Measurements from ENCODE around the gene SLC12A8. TPM values are rescaled to one million over a fixed set of nuclear protein-coding genes. Genes with fewer than 3 reads are reported as not detected.

Gene SLC12A8
- total and polyA plus RNA-seq, 10 of the 15 experiments (the other 5 are each of a cell fraction or from before 2014, with no cell fraction given): 2.5 to 71.6 (median 50.1) TPM

GRCh38 chr3:125119752-125120378 lies 92.7 kb downstream of the SLC12A8 start (continued):
- no peak for TF ChIP-seq ZSCAN29 (IDR thresholded peaks at IDR 0.05)
- TF ChIP-seq NFYA (IDR thresholded peaks at IDR 0.05; ENCODE audit: borderline replicate concordance, low read depth, low read length): no peak
- peak; percentile 54; the same call in 1 of the 2 replicates for TF ChIP-seq FOXM1 (IDR thresholded peaks at IDR 0.05; ENCODE audit: low read depth, low read length)
- no peak for TF ChIP-seq CHD1 (IDR thresholded peaks at IDR 0.05; ENCODE audit: low read depth, low read length)
- TF ChIP-seq, protein P1, sequence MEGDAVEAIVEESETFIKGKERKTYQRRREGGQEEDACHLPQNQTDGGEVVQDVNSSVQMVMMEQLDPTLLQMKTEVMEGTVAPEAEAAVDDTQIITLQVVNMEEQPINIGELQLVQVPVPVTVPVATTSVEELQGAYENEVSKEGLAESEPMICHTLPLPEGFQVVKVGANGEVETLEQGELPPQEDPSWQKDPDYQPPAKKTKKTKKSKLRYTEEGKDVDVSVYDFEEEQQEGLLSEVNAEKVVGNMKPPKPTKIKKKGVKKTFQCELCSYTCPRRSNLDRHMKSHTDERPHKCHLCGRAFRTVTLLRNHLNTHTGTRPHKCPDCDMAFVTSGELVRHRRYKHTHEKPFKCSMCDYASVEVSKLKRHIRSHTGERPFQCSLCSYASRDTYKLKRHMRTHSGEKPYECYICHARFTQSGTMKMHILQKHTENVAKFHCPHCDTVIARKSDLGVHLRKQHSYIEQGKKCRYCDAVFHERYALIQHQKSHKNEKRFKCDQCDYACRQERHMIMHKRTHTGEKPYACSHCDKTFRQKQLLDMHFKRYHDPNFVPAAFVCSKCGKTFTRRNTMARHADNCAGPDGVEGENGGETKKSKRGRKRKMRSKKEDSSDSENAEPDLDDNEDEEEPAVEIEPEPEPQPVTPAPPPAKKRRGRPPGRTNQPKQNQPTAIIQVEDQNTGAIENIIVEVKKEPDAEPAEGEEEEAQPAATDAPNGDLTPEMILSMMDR (IDR thresholded peaks at IDR 0.05 in 2 of 3, conservative IDR thresholded peaks at IDR 0.05 in 1 of 3; ENCODE audit: control insufficient read depth in 2 of 3, extremely low read depth in 1 of 3, insufficient read depth in 1 of 3, low read depth in 3 of 3, low read length in 3 of 3): no peak
- TF ChIP-seq GABPA (IDR thresholded peaks at IDR 0.05; ENCODE audit: low read depth): no peak
- TF ChIP-seq, protein P2, sequence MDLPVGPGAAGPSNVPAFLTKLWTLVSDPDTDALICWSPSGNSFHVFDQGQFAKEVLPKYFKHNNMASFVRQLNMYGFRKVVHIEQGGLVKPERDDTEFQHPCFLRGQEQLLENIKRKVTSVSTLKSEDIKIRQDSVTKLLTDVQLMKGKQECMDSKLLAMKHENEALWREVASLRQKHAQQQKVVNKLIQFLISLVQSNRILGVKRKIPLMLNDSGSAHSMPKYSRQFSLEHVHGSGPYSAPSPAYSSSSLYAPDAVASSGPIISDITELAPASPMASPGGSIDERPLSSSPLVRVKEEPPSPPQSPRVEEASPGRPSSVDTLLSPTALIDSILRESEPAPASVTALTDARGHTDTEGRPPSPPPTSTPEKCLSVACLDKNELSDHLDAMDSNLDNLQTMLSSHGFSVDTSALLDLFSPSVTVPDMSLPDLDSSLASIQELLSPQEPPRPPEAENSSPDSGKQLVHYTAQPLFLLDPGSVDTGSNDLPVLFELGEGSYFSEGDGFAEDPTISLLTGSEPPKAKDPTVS (IDR thresholded peaks at IDR 0.05; ENCODE audit: low read depth, low read length): no peak
- TF ChIP-seq CREB1 (IDR thresholded peaks at IDR 0.05; ENCODE audit: low read depth): no peak
- TF ChIP-seq, protein P3, sequence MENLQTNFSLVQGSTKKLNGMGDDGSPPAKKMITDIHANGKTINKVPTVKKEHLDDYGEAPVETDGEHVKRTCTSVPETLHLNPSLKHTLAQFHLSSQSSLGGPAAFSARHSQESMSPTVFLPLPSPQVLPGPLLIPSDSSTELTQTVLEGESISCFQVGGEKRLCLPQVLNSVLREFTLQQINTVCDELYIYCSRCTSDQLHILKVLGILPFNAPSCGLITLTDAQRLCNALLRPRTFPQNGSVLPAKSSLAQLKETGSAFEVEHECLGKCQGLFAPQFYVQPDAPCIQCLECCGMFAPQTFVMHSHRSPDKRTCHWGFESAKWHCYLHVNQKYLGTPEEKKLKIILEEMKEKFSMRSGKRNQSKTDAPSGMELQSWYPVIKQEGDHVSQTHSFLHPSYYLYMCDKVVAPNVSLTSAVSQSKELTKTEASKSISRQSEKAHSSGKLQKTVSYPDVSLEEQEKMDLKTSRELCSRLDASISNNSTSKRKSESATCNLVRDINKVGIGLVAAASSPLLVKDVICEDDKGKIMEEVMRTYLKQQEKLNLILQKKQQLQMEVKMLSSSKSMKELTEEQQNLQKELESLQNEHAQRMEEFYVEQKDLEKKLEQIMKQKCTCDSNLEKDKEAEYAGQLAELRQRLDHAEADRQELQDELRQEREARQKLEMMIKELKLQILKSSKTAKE (IDR thresholded peaks at IDR 0.05; ENCODE audit: low read depth, poor library complexity, severe bottlenecking): peak; percentile 88
- no peak for TF ChIP-seq CBX5 (IDR thresholded peaks at IDR 0.05; ENCODE audit: low read depth)
- no peak for TF ChIP-seq LARP7 (IDR thresholded peaks at IDR 0.05)
- TF ChIP-seq, protein P4, sequence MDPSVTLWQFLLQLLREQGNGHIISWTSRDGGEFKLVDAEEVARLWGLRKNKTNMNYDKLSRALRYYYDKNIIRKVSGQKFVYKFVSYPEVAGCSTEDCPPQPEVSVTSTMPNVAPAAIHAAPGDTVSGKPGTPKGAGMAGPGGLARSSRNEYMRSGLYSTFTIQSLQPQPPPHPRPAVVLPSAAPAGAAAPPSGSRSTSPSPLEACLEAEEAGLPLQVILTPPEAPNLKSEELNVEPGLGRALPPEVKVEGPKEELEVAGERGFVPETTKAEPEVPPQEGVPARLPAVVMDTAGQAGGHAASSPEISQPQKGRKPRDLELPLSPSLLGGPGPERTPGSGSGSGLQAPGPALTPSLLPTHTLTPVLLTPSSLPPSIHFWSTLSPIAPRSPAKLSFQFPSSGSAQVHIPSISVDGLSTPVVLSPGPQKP (IDR thresholded peaks at IDR 0.05; ENCODE audit: low read depth, low read length): no peak
- TF ChIP-seq FOS (IDR thresholded peaks at IDR 0.05; ENCODE audit: borderline replicate concordance, extremely low read depth, insufficient read length): no peak
- TF ChIP-seq TCF3 (IDR thresholded peaks at IDR 0.05; ENCODE audit: borderline replicate concordance, insufficient read depth, low read depth, low read length): 0 out of 2 replicates have a peak, but pooled peaks have one; percentile 15
- TF ChIP-seq RUNX3 (IDR thresholded peaks at IDR 0.05; ENCODE audit: low read length): peak; percentile 84
- no peak for TF ChIP-seq POLR2AphosphoS2 (IDR thresholded peaks at IDR 0.05; ENCODE audit: low read depth, low read length)
- TF ChIP-seq, protein P5, sequence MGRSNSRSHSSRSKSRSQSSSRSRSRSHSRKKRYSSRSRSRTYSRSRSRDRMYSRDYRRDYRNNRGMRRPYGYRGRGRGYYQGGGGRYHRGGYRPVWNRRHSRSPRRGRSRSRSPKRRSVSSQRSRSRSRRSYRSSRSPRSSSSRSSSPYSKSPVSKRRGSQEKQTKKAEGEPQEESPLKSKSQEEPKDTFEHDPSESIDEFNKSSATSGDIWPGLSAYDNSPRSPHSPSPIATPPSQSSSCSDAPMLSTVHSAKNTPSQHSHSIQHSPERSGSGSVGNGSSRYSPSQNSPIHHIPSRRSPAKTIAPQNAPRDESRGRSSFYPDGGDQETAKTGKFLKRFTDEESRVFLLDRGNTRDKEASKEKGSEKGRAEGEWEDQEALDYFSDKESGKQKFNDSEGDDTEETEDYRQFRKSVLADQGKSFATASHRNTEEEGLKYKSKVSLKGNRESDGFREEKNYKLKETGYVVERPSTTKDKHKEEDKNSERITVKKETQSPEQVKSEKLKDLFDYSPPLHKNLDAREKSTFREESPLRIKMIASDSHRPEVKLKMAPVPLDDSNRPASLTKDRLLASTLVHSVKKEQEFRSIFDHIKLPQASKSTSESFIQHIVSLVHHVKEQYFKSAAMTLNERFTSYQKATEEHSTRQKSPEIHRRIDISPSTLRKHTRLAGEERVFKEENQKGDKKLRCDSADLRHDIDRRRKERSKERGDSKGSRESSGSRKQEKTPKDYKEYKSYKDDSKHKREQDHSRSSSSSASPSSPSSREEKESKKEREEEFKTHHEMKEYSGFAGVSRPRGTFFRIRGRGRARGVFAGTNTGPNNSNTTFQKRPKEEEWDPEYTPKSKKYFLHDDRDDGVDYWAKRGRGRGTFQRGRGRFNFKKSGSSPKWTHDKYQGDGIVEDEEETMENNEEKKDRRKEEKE (IDR thresholded peaks at IDR 0.05): no peak
- peak; percentile 46; the same call in 1 of the 2 replicates for TF ChIP-seq CREM (IDR thresholded peaks at IDR 0.05; ENCODE audit: low read depth)
- no peak for TF ChIP-seq PBX3 (IDR thresholded peaks at IDR 0.05; ENCODE audit: insufficient replicate concordance, low read depth, low read length)
